ENCODE data around the gene TAOK1.

GRCh38 chr17:29399634-29400033, 9.5 kb downstream of the TAOK1 start:
- TF ChIP-seq MAX (IDR thresholded peaks at IDR 0.05) (no peak), CTCF (IDR thresholded peaks at IDR 0.05) (no peak), POLR2A (IDR thresholded peaks at IDR 0.05; ENCODE audit: low read length) (no peak), HDAC2 (IDR thresholded peaks at IDR 0.05) (no peak)
